ENCODE results near the gene PRR29. TPM values are rescaled to one million over a fixed set of nuclear protein-coding genes. Genes with fewer than 3 reads are reported as not detected.

PRR29 gene
- total and polyA plus RNA-seq, 4 donors, result 0.02 to 0.35 (median 0.14) TPM; not detected in 1

GRCh38 chr17:64016974-64017373 is 18.8 kb downstream of the PRR29 start:
- H3K4me3 ChIP-seq (ENCODE audit: low read depth in 1 of 3, low read length in 3 of 3), result no peak overlapping the region
- no peaks in the 10 kb centered on the region for H3K4me1 ChIP-seq (ENCODE audit: control insufficient read depth in 4 of 4, insufficient read depth in 4 of 4, low read length in 3 of 4)
- 73% methylated on average over 3 of the region's 3 CpGs for WGBS
- DNase-seq (ENCODE audit: low spot score), result no peak
- H3K9me3 ChIP-seq (ENCODE audit: control insufficient read depth in 4 of 4, low read length in 3 of 4), result no peaks in the 10 kb centered on the region
- TF ChIP-seq YY1 (IDR thresholded peaks at IDR 0.05) (no peak), NR2F2 (IDR thresholded peaks at IDR 0.05) (no peak), REST (IDR thresholded peaks at IDR 0.05) (no peak), HNF4G (IDR thresholded peaks at IDR 0.05) (no peak), RAD21 (IDR thresholded peaks at IDR 0.05) (no peak), GABPA (IDR thresholded peaks at IDR 0.05 in 1 of 2, conservative IDR thresholded peaks at IDR 0.05 in 1 of 2) (no peak), FOXA2 (IDR thresholded peaks at IDR 0.05) (no peak), JUND (IDR thresholded peaks at IDR 0.05) (no peak), RXRA (IDR thresholded peaks at IDR 0.05) (no peak), TAF1 (conservative IDR thresholded peaks at IDR 0.05) (no peak), EGR1 (IDR thresholded peaks at IDR 0.05; ENCODE audit: low read depth in 2 of 2) (no peak), HNF4A (conservative IDR thresholded peaks at IDR 0.05) (no peak)
- TF ChIP-seq, protein P1, sequence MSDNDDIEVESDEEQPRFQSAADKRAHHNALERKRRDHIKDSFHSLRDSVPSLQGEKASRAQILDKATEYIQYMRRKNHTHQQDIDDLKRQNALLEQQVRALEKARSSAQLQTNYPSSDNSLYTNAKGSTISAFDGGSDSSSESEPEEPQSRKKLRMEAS (IDR thresholded peaks at IDR 0.05), result no peak
- TF ChIP-seq, protein P2, sequence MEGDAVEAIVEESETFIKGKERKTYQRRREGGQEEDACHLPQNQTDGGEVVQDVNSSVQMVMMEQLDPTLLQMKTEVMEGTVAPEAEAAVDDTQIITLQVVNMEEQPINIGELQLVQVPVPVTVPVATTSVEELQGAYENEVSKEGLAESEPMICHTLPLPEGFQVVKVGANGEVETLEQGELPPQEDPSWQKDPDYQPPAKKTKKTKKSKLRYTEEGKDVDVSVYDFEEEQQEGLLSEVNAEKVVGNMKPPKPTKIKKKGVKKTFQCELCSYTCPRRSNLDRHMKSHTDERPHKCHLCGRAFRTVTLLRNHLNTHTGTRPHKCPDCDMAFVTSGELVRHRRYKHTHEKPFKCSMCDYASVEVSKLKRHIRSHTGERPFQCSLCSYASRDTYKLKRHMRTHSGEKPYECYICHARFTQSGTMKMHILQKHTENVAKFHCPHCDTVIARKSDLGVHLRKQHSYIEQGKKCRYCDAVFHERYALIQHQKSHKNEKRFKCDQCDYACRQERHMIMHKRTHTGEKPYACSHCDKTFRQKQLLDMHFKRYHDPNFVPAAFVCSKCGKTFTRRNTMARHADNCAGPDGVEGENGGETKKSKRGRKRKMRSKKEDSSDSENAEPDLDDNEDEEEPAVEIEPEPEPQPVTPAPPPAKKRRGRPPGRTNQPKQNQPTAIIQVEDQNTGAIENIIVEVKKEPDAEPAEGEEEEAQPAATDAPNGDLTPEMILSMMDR (IDR thresholded peaks at IDR 0.05; ENCODE audit: low read depth, low read length, missing input control), result no peak
- TF ChIP-seq, protein P3, sequence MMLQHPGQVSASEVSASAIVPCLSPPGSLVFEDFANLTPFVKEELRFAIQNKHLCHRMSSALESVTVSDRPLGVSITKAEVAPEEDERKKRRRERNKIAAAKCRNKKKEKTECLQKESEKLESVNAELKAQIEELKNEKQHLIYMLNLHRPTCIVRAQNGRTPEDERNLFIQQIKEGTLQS (IDR thresholded peaks at IDR 0.05), result no peak
- TF ChIP-seq, protein P4, sequence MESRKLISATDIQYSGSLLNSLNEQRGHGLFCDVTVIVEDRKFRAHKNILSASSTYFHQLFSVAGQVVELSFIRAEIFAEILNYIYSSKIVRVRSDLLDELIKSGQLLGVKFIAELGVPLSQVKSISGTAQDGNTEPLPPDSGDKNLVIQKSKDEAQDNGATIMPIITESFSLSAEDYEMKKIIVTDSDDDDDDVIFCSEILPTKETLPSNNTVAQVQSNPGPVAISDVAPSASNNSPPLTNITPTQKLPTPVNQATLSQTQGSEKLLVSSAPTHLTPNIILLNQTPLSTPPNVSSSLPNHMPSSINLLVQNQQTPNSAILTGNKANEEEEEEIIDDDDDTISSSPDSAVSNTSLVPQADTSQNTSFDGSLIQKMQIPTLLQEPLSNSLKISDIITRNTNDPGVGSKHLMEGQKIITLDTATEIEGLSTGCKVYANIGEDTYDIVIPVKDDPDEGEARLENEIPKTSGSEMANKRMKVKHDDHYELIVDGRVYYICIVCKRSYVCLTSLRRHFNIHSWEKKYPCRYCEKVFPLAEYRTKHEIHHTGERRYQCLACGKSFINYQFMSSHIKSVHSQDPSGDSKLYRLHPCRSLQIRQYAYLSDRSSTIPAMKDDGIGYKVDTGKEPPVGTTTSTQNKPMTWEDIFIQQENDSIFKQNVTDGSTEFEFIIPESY (IDR thresholded peaks at IDR 0.05), result no peak
- H3K9ac ChIP-seq (ENCODE audit: low read depth in 1 of 2, low read length in 2 of 2), result peak overlapping the region in 1 of 2 donors; percentile 50
- H3K36me3 ChIP-seq (ENCODE audit: control insufficient read depth in 4 of 4, insufficient read depth in 3 of 4, low read depth in 1 of 4, low read length in 3 of 4), result no peaks in the 10 kb centered on the region
- no peaks in the 10 kb centered on the region for H3K27me3 ChIP-seq (ENCODE audit: control insufficient read depth in 4 of 4, insufficient read depth in 4 of 4, low read length in 3 of 4)
- no peak overlapping the region for H3K27ac ChIP-seq (ENCODE audit: low read depth in 1 of 2, low read length in 2 of 2)
